ENCODE measurements around the gene LMOD3. TPM values are rescaled to one million over a fixed set of nuclear protein-coding genes. Genes with fewer than 3 reads are reported as not detected.

The LMOD3 gene
- total and polyA plus RNA-seq, 2 of the 8 experiments (the other 6 are each of a cell fraction or from before 2014, with no cell fraction given): not detected

DNA sequence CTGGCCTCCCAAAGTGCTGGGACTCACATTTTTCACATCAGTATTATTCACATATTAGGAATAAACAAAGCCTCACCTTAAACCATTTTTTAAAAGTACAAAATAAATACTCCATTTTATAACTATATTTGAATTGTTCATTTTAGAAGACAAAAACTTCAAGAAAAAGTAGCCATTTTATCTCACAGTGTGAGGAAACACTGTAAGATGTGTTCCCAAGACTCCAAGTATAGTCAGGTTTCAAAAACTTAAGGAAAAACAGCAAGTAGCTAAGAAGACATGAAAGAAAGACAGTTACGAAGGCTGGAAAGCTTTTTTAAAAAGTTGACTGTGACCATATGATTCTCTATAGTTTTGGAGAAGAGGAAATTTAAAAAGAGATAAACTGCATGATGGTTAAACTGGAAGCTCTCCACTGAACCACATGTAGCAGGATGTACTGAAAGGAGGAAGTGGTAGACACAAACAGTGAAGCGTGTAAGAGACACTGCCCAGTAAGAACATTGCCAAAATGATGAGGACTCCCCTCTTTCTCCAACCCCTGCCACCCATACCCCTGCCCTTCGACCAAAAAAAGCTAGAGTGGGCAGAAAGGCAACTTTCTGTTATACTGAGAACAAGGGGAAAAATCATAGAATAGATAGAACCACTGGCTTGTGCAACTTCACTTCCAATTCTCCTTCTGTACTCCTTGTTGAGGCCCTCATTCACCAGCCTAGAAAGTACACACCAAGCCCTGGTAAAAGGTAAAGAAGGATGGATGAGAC lies 64.0 kb downstream of the LMOD3 start:
- H3K36me3 ChIP-seq (ENCODE audit: control insufficient read depth in 2 of 4, insufficient read depth in 4 of 4, low read length in 3 of 4): peaks cover 10 to 76% (median 33%) of the 10 kb centered on the region in 4 experiments; a peak in 7 of 8 replicates
- H3K18ac ChIP-seq (ENCODE audit: extremely low read depth, low read length): no peak overlapping the region
- no peak overlapping the region for H3K4me2 ChIP-seq (ENCODE audit: insufficient read depth in 1 of 2, low read depth in 2 of 2, low read length in 2 of 2)
- H3K27me3 ChIP-seq (replicated peaks in 1 of 4; ENCODE audit: control insufficient read depth in 3 of 4, extremely low read depth in 1 of 4, insufficient read depth in 3 of 4, low read length in 3 of 4): no peaks in the 10 kb centered on the region
- no peak overlapping the region for H4K5ac ChIP-seq (ENCODE audit: insufficient read length, low read depth, low read length)
- ChIA-PET POLR2A (ENCODE audit: partially characterized antibody) (no interaction called here), CTCF (ENCODE audit: partially characterized antibody) (no interaction called here)
- H3K4me1 ChIP-seq (replicated peaks in 1 of 4; ENCODE audit: control insufficient read depth in 3 of 4, insufficient read depth in 4 of 4, low read length in 3 of 4): no peaks in the 10 kb centered on the region
- no peak overlapping the region for H3K14ac ChIP-seq (ENCODE audit: insufficient read length)
- no peaks in the 10 kb centered on the region for H3K79me2 ChIP-seq (ENCODE audit: control insufficient read depth in 1 of 2, insufficient read depth in 2 of 2, low read length in 2 of 2)
- no peak overlapping the region for H3K4ac ChIP-seq (replicated peaks; ENCODE audit: insufficient read length, low read depth, low read length)
- H2BK12ac ChIP-seq (ENCODE audit: low read depth, low read length): no peak overlapping the region
- H2AK5ac ChIP-seq (ENCODE audit: low read depth, low read length): no peak overlapping the region
- no peak overlapping the region for H3K23ac ChIP-seq (ENCODE audit: insufficient read length)
- H4K91ac ChIP-seq (replicated peaks; ENCODE audit: insufficient read length, low read length): no peak overlapping the region
- FAIRE-seq: no peak
- no peak overlapping the region for H2AFZ ChIP-seq (ENCODE audit: low read length)
- no peak overlapping the region for H2BK120ac ChIP-seq (replicated peaks; ENCODE audit: low read depth, low read length)
- no peaks in the 10 kb centered on the region for H3K79me1 ChIP-seq (ENCODE audit: low read depth, low read length)
- H4K20me1 ChIP-seq (replicated peaks in 1 of 2; ENCODE audit: control insufficient read depth in 1 of 2, insufficient read depth in 2 of 2, low read length in 2 of 2): no peaks in the 10 kb centered on the region
- no peak overlapping the region for H2BK20ac ChIP-seq (ENCODE audit: low read length)
- no peak overlapping the region for H2BK5ac ChIP-seq (ENCODE audit: low read depth, low read length)
- H4K8ac ChIP-seq (ENCODE audit: extremely low read depth, insufficient read depth, low read length): no peak overlapping the region
- H3K9ac ChIP-seq (replicated peaks in 1 of 4; ENCODE audit: extremely low read depth in 1 of 4, low read depth in 3 of 4, low read length in 3 of 4): no peak overlapping the region
- H3K23me2 ChIP-seq (ENCODE audit: low read depth, low read length): no peaks in the 10 kb centered on the region
- no peak overlapping the region for H3K56ac ChIP-seq (replicated peaks; ENCODE audit: insufficient read length, low read depth, low read length)
- no peak overlapping the region for H3K4me3 ChIP-seq (ENCODE audit: extremely low read depth in 1 of 4, insufficient read depth in 2 of 4, low read depth in 3 of 4, low read length in 4 of 4)
- no peaks in the 10 kb centered on the region for H3K9me3 ChIP-seq (ENCODE audit: insufficient read depth in 2 of 2, low read depth in 1 of 2, low read length in 1 of 2)
- DNase-seq (ENCODE audit: low read depth in 1 of 2, low spot score in 2 of 2): no peak
- 95% methylated on average over 3 of the region's 3 CpGs; no CpG with 5 or more reads in 1 of the 2 experiments for WGBS, 2 experiments (ENCODE audit: extremely low coverage in 1 of 2, insufficient coverage in 1 of 2, insufficient read length in 1 of 2, insufficient replicate concordance in 2 of 2, low coverage in 1 of 2, low lambda C conversion rate in 2 of 2, missing lambda C conversion rate in 1 of 2)
- H2BK15ac ChIP-seq (ENCODE audit: low read length): no peak overlapping the region
- no peak overlapping the region for H3K27ac ChIP-seq (ENCODE audit: low read depth, low read length)
- no peak for TF ChIP-seq ZNF274 (IDR thresholded peaks at IDR 0.05; ENCODE audit: borderline replicate concordance, extremely low read depth, low read length)
- no peak for TF ChIP-seq CBX5 (IDR thresholded peaks at IDR 0.05; ENCODE audit: low read depth, low read length)
- TF ChIP-seq NRF1 (IDR thresholded peaks at IDR 0.05; ENCODE audit: low read depth, low read length): no peak
- TF ChIP-seq CHD1 (IDR thresholded peaks at IDR 0.05; ENCODE audit: low read depth, low read length): no peak
- no peak for TF ChIP-seq BCL11A (IDR thresholded peaks at IDR 0.05; ENCODE audit: low read depth in 2 of 2, low read length in 2 of 2)
- TF ChIP-seq SIN3A (conservative IDR thresholded peaks at IDR 0.05 in 1 of 2, IDR thresholded peaks at IDR 0.05 in 1 of 2; ENCODE audit: low read depth in 1 of 2, low read length in 2 of 2): no peak
- TF ChIP-seq CHD2 (IDR thresholded peaks at IDR 0.05; ENCODE audit: low read length): no peak
- TF ChIP-seq SUZ12 (IDR thresholded peaks at IDR 0.05; ENCODE audit: low read length): no peak
- TF ChIP-seq BACH1 (IDR thresholded peaks at IDR 0.05; ENCODE audit: low read length): no peak
- TF ChIP-seq, protein P1, sequence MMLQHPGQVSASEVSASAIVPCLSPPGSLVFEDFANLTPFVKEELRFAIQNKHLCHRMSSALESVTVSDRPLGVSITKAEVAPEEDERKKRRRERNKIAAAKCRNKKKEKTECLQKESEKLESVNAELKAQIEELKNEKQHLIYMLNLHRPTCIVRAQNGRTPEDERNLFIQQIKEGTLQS (IDR thresholded peaks at IDR 0.05; ENCODE audit: insufficient read depth, low read depth, low read length): no peak
- no peak for TF ChIP-seq ASH2L (IDR thresholded peaks at IDR 0.05; ENCODE audit: low read length)
- TF ChIP-seq JUND (IDR thresholded peaks at IDR 0.05; ENCODE audit: low read length): no peak
- no peak for TF ChIP-seq EP300 (IDR thresholded peaks at IDR 0.05; ENCODE audit: borderline replicate concordance in 1 of 2, low read depth in 2 of 2, low read length in 2 of 2)

Measured in H1 (cell line).